ENCODE data around the gene NCOA7. TPM values are rescaled to one million over a fixed set of nuclear protein-coding genes. Genes with fewer than 3 reads are reported as not detected.
"Not testable (repeated sequence)": the region's sequence is repeated elsewhere in the genome, so short reads cannot be mapped to it uniquely, and the experiment has no call there.

The NCOA7 gene
- total and polyA plus RNA-seq, 5 donors: 5.9 to 18.6 (median 16.9) TPM

- not testable (repeated sequence) for H3K27me3 ChIP-seq (ENCODE audit: control insufficient read depth, insufficient read depth); ATAC-seq; H3K9me3 ChIP-seq (ENCODE audit: control insufficient read depth, low read length); H3K4me3 ChIP-seq (ENCODE audit: low read length); H3K27ac ChIP-seq (ENCODE audit: low read length); DNase-seq; H3K4me1 ChIP-seq (ENCODE audit: control insufficient read depth, insufficient read depth, low read length)
- WGBS: 95% methylated on average over 10 of the region's 10 CpGs
- intact Hi-C loops (cut with DNase I): loop anchor here in 1 of 4 donors (10.0 kb wide), 1 partner anchor 150 kb away; the partner anchor contains the start of gene HINT3
These were observed 14.2 kb downstream of the NCOA7 start for GRCh38 chr6:125804866-125805425.

GRCh38 chr6:125806813-125807212 lies 16.1 kb downstream of the NCOA7 start:
- 86% methylated on average over 4 of the region's 4 CpGs for WGBS
- H3K27ac ChIP-seq (ENCODE audit: low read length): no peak overlapping the region
- ATAC-seq: no peak
- H3K4me1 ChIP-seq (ENCODE audit: control insufficient read depth, insufficient read depth, low read length): peaks cover 3% of the 10 kb centered on the region
- no peaks in the 10 kb centered on the region for H3K9me3 ChIP-seq (ENCODE audit: control insufficient read depth, low read length)
- no peak for DNase-seq
- intact Hi-C loops (cut with DNase I): loop anchor here in 1 of 4 donors (10.0 kb wide), 1 partner anchor 148 kb away; the partner anchor contains the start of gene HINT3
- no peak overlapping the region for H3K4me3 ChIP-seq (ENCODE audit: low read length)
- H3K27me3 ChIP-seq (ENCODE audit: control insufficient read depth, insufficient read depth): no peaks in the 10 kb centered on the region

- no peaks in the 10 kb centered on the region for H3K27me3 ChIP-seq (ENCODE audit: control insufficient read depth, insufficient read depth)
- no peak overlapping the region for H3K27ac ChIP-seq (ENCODE audit: low read length)
- H3K9me3 ChIP-seq (ENCODE audit: control insufficient read depth, low read length): no peaks in the 10 kb centered on the region
- H3K4me3 ChIP-seq (ENCODE audit: low read length): no peak overlapping the region
- intact Hi-C loops (cut with DNase I): loop anchor here in 1 of 4 donors (10.0 kb wide), 1 partner anchor 148 kb away; the partner anchor contains the start of gene HINT3
- DNase-seq (no peak), ATAC-seq (no peak)
- H3K4me1 ChIP-seq (ENCODE audit: control insufficient read depth, insufficient read depth, low read length): peaks cover 1% of the 10 kb centered on the region
- WGBS: 91% methylated on average over 4 of the region's 4 CpGs
These were observed 16.5 kb downstream of the NCOA7 start for GRCh38 chr6:125807293-125807692.

- Histone ChIP-seq H3K9me3 (ENCODE audit: control insufficient read depth, low read length) (no peaks in the 10 kb centered on the region), H3K27me3 (ENCODE audit: control insufficient read depth, insufficient read depth) (no peaks in the 10 kb centered on the region), H3K4me1 (ENCODE audit: control insufficient read depth, insufficient read depth, low read length) (peaks cover 4% of the 10 kb centered on the region), H3K4me3 (ENCODE audit: low read length) (no peak overlapping the region), H3K27ac (ENCODE audit: low read length) (no peak overlapping the region)
- ATAC-seq (no peak), DNase-seq (no peak)
- WGBS: 70% methylated on average over 4 of the region's 4 CpGs
- intact Hi-C loops (cut with DNase I): loop anchor here in 1 of 4 donors (10.0 kb wide), 1 partner anchor 147 kb away; the partner anchor contains the start of gene HINT3
These were observed 17.3 kb downstream of the NCOA7 start for GRCh38 chr6:125808060-125808459.

- ATAC-seq: no peak
- no peaks in the 10 kb centered on the region for H3K27me3 ChIP-seq (ENCODE audit: control insufficient read depth, insufficient read depth)
- intact Hi-C loops (cut with DNase I): loop anchor here in 1 of 4 donors (10.0 kb wide), 1 partner anchor 146 kb away; the partner anchor contains the start of gene HINT3
- H3K9me3 ChIP-seq (ENCODE audit: control insufficient read depth, low read length): no peaks in the 10 kb centered on the region
- H3K4me1 ChIP-seq (ENCODE audit: control insufficient read depth, insufficient read depth, low read length): peaks cover 6% of the 10 kb centered on the region
- H3K4me3 ChIP-seq (ENCODE audit: low read length): no peak overlapping the region
- DNase-seq: no peak
- no peak overlapping the region for H3K27ac ChIP-seq (ENCODE audit: low read length)
These were observed 17.8 kb downstream of the NCOA7 start for GRCh38 chr6:125808591-125808990.

GRCh38 chr6:125809570-125810170 lies 18.9 kb downstream of the NCOA7 start:
- Histone ChIP-seq H3K4me3 (ENCODE audit: low read length) (no peak overlapping the region), H3K9me3 (ENCODE audit: control insufficient read depth, low read length) (no peaks in the 10 kb centered on the region), H3K27me3 (ENCODE audit: control insufficient read depth, insufficient read depth) (no peaks in the 10 kb centered on the region), H3K4me1 (ENCODE audit: control insufficient read depth, insufficient read depth, low read length) (peaks cover 9% of the 10 kb centered on the region), H3K27ac (ENCODE audit: low read length) (no peak overlapping the region)
- DNase-seq (no peak), ATAC-seq (no peak)
- intact Hi-C loops (cut with DNase I): loop anchor here in 1 of 4 donors (10.0 kb wide), 1 partner anchor 145 kb away; the partner anchor contains the start of gene HINT3
- 82% methylated on average over 3 of the region's 3 CpGs for WGBS

- Histone ChIP-seq H3K4me3 (ENCODE audit: low read length) (no peak overlapping the region), H3K4me1 (ENCODE audit: control insufficient read depth, insufficient read depth, low read length) (peaks cover 9% of the 10 kb centered on the region), H3K9me3 (ENCODE audit: control insufficient read depth, low read length) (no peaks in the 10 kb centered on the region), H3K27me3 (ENCODE audit: control insufficient read depth, insufficient read depth) (no peaks in the 10 kb centered on the region), H3K27ac (ENCODE audit: low read length) (no peak overlapping the region)
- intact Hi-C loops (cut with DNase I): no loop called here
- DNase-seq (no peak), ATAC-seq (no peak)
- WGBS: 93% methylated on average over 1 of the region's 1 CpG
These were observed 19.7 kb downstream of the NCOA7 start for GRCh38 chr6:125810445-125810844.

GRCh38 chr6:125811259-125811658 lies 20.5 kb downstream of the NCOA7 start:
- no peak overlapping the region for H3K4me3 ChIP-seq (ENCODE audit: low read length)
- 89% methylated on average over 5 of the region's 5 CpGs for WGBS
- DNase-seq (no peak), ATAC-seq (no peak)
- intact Hi-C loops (cut with DNase I): no loop called here
- H3K27me3 ChIP-seq (ENCODE audit: control insufficient read depth, insufficient read depth): no peaks in the 10 kb centered on the region
- no peak overlapping the region for H3K27ac ChIP-seq (ENCODE audit: low read length)
- H3K9me3 ChIP-seq (ENCODE audit: control insufficient read depth, low read length): no peaks in the 10 kb centered on the region
- peaks cover 9% of the 10 kb centered on the region for H3K4me1 ChIP-seq (ENCODE audit: control insufficient read depth, insufficient read depth, low read length)

- intact Hi-C loops (cut with DNase I): no loop called here
- ATAC-seq: peak; percentile 87 to 95
- no peaks in the 10 kb centered on the region for H3K27me3 ChIP-seq (ENCODE audit: control insufficient read depth, insufficient read depth)
- whole genome bisulfite sequencing: 45% methylated on average over 10 of the region's 10 CpGs
- H3K4me1 ChIP-seq (ENCODE audit: control insufficient read depth, insufficient read depth, low read length): peaks cover 9% of the 10 kb centered on the region
- H3K27ac ChIP-seq (ENCODE audit: low read length): peak overlapping the region; percentile 78
- DNase-seq: no peak
- no peak overlapping the region for H3K4me3 ChIP-seq (ENCODE audit: low read length)
- no peaks in the 10 kb centered on the region for H3K9me3 ChIP-seq (ENCODE audit: control insufficient read depth, low read length)
These were observed 21.9 kb downstream of the NCOA7 start for GRCh38 chr6:125812394-125813292.

GRCh38 chr6:125814481-125814880 lies 23.7 kb downstream of the NCOA7 start:
- H3K27me3 ChIP-seq (ENCODE audit: control insufficient read depth, insufficient read depth): no peaks in the 10 kb centered on the region
- peaks cover 11% of the 10 kb centered on the region for H3K4me1 ChIP-seq (ENCODE audit: control insufficient read depth, insufficient read depth, low read length)
- H3K9me3 ChIP-seq (ENCODE audit: control insufficient read depth, low read length): no peaks in the 10 kb centered on the region
- H3K4me3 ChIP-seq (ENCODE audit: low read length): no peak overlapping the region
- 30% methylated on average over 4 of the region's 4 CpGs for WGBS
- no peak overlapping the region for H3K27ac ChIP-seq (ENCODE audit: low read length)
- DNase-seq (no peak), ATAC-seq (no peak)
- intact Hi-C loops (cut with DNase I): no loop called here
